AG04450 (cell line): Measurements from ENCODE around the gene AGO4. TPM values are rescaled to one million over a fixed set of nuclear protein-coding genes. Genes with fewer than 3 reads are reported as not detected.

Source experiments
- CTCF ChIA-PET: fragments of 300-600, 350-600 bp; formaldehyde crosslinking; extraction: SDS; loops from one replicate; lab custom pipeline; 2022; ENCODE audit warnings: antibody characterized with exemption, inconsistent platforms; lab: Charles Lee
- POLR2A ChIA-PET: fragments of 350-600 bp; formaldehyde crosslinking; extraction: SDS; loops from one replicate; lab custom pipeline; 2021; ENCODE audit warnings: antibody characterized with exemption, inconsistent platforms; lab: Yijun Ruan, JAX
- DNase-seq: peaks from one replicate; pipeline ENCODE4 v3.0.0-alpha.2; 2011; ENCODE audit warnings: low read depth, low spot score
- H3K27ac ChIP-seq: one replicate; pipeline ENCODE4 v1.5.1; 2012; ENCODE audit warnings: low read depth, low read length, control low read depth
- H3K27me3 ChIP-seq: one replicate; pipeline ENCODE4 v1.6.0; 2012; ENCODE audit warnings: low read length; ENCODE audit not compliant: control insufficient read depth, insufficient read depth
- H3K4me3 ChIP-seq: 2 replicates; pipeline ENCODE4 v1.5.1; 2011; ENCODE audit warnings: mild to moderate bottlenecking, low read depth, low read length, control low read depth
- H3K9me3 ChIP-seq: 2 replicates; pipeline ENCODE4 v1.5.1; 2012; ENCODE audit warnings: low read length; ENCODE audit not compliant: control insufficient read depth, insufficient read depth
- CTCF ChIP-seq: IDR thresholded peaks from 2 replicates; pipeline ENCODE4 v1.5.1; 2011; ENCODE audit warnings: low read depth, low read length, control low read depth, inconsistent platforms
- polyA plus RNA-seq: library from polyadenylated mRNA; depleted of rRNA; stranded (reverse); fragments of >200 nt; gene quantifications from 2 replicates; pipeline ENCODE4 v1.2.3, GENCODE V29; 2011

Gene AGO4
- polyA plus RNA-seq, 1 experiment = 9.1 TPM

DNA sequence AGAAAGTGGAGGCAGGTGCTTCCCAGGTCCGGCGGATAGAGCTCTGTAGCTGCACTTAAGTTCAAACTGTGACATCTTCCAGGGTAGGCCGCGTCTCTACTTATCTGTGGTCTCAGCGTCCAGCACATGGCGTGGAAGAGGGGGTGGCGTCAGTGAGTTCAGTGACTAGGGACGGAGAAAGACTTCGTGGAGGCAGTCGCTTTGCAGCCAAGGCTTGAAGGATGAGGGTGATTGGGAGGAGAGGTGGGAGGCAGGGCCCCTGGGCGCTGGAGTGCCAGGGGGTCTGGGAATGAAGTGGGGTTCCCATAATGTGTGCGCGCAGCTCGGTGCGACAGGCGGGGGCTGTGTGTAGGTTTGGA lies 74.7 kb downstream of the AGO4 start:
- POLR2A ChIA-PET = interaction anchor here (1.0 to 1.3 kb wide), 2 partner anchors 20 to 113 kb away, joined by 3 read pairs; no protein-coding TSS in a partner anchor
- no peak for DNase-seq
- Histone ChIP-seq H3K27me3 (no peaks in the 10 kb centered on the region), H3K9me3 (no peaks in the 10 kb centered on the region; the same call in 1 of the 2 replicates), H3K4me3 (peak overlapping the region; percentile 44), H3K27ac (no peak overlapping the region)
- TF ChIP-seq CTCF = no peak
- CTCF ChIA-PET = interaction anchor here (0.6 to 2.2 kb wide), 9 partner anchors 10 to 164 kb away, joined by 3 to 24 read pairs (median 10); no protein-coding TSS in a partner anchor

DNA sequence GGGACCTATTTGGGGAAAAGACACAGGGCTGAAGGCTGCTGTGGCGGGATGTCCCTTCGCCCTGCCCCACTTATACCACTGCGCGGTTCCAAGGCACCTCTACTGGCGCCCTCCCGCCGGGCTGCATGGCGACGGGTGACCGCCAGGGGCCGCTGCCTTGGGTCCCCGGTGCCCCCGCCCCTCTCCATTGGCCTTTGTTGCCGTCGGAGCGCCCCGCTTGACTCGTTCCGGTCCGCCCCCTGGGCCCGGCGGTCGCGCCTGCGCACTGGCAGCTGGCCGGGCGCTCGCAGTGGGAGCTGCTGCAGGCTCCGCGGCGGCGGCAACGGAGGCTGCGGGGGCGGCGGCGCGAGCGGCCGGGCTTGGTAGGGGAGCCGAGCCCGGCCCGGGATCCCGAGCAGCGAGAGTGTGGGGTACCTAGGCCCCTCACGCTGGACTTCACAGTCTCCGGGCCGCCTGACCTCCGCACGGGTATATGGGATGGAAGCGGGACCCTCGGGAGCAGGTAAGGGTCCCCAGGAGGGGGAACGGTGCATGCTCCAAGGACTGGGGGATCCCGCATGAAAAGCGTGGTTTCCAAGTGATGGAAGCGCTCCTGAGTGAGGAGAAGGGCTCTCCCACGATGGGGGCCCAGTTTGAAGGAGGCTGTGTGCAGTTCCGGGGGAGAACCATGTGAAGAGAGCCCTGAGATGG lies 75.3 kb downstream of the AGO4 start, which contains the start of gene AGO1:
AGO1 (plus strand) TSS at position 265 of the 690 bp plus-strand sequence; CDS start at position 478, 213 bp downstream.
- Histone ChIP-seq H3K4me3 (peak within 1 kb of the TSS; percentile 100), H3K27me3 (no peaks in the 10 kb centered on the region), H3K27ac (peak within 1 kb of the TSS; percentile 39), H3K9me3 (no peaks in the 10 kb centered on the region; the same call in 1 of the 2 replicates)
- POLR2A ChIA-PET = interaction anchor here (1.0 to 1.3 kb wide), 2 partner anchors 21 to 114 kb away, joined by 3 read pairs; no protein-coding TSS in a partner anchor
- CTCF ChIA-PET = interaction anchor here (0.5 to 2.2 kb wide), 31 partner anchors 9 to 509 kb away, joined by 3 to 24 read pairs (median 4); no protein-coding TSS in a partner anchor
- DNase-seq = peak; percentile 77
- TF ChIP-seq CTCF = peak; percentile 85

GRCh38 chr1:35883635-35884101 lies 75.9 kb downstream of the AGO4 start:
- Histone ChIP-seq H3K27me3 (no peaks in the 10 kb centered on the region), H3K9me3 (no peaks in the 10 kb centered on the region; the same call in 1 of the 2 replicates), H3K4me3 (peak overlapping the region; percentile 100), H3K27ac (peak overlapping the region; percentile 39)
- ChIA-PET POLR2A (interaction anchor here (0.6 to 1.3 kb wide), 3 partner anchors 11 to 115 kb away, joined by 3 to 7 read pairs (median 3); no protein-coding TSS in a partner anchor), CTCF (interaction anchor here (0.5 to 2.2 kb wide), 29 partner anchors 8 to 510 kb away, joined by 3 to 24 read pairs (median 4); no protein-coding TSS in a partner anchor)
- TF ChIP-seq CTCF = no peak
- no peak for DNase-seq

DNA sequence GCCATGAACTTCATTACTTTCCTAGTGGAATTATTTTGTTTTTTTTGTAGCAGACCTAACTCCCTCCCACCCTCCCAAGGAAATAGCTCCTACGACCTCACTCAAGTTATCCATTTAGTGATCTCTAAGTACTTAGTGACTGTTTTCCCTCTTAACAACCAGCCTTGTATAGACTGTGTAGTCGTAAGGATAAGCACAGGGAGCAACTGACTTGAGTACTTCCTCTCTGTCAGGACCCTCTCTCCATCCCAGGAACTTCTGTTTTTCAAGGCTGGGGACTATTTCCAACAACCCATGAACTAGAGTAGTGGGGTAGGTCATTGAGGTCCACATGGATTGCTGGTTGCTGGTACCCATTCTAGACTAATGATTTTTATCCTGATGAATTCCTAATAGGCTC lies 77.1 kb downstream of the AGO4 start:
- Histone ChIP-seq H3K27ac (no peak overlapping the region), H3K4me3 (no peak overlapping the region), H3K27me3 (no peaks in the 10 kb centered on the region), H3K9me3 (no peaks in the 10 kb centered on the region; the same call in 1 of the 2 replicates)
- ChIA-PET POLR2A (no interaction called here), CTCF (no interaction called here)
- TF ChIP-seq CTCF = no peak
- DNase-seq = no peak
